Stimulated activated CD4-positive, alpha-beta T cell treated with anti-CD3 and anti-CD28 coated beads, Interleukin-1b, Interleukin-23, amount 100 ng/mL, for 24 hours (primary cell): ENCODE data around the gene AKR1B1.

Experiments used
- DNase-seq, 4 experiments: peaks; one replicate each; pipeline ENCODE4 v3.0.0-alpha.2; 2020; ENCODE audit warnings: low read depth in 4 of 4, low spot score in 1 of 4

AKR1B1 gene

DNA sequence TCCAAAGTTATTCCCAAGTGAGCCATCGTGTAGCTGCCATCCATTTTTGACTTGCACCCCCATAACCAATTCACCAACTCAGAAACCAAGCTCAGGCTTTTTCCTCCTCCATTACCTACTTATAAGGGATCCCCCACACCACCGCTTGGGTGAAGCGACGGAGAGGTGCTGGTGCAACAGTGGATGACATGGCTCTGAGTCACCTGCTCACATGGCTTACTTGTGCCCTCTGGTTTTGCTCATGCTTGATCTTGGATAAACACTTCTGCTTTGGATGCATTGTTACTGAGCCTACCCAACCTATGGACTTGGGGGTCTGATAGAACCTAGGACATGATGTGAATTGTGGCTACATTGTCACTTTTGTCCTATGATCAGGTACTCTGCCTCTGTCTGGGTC lies 12.0 kb upstream of the AKR1B1 start:
- no peak for DNase-seq

DNA sequence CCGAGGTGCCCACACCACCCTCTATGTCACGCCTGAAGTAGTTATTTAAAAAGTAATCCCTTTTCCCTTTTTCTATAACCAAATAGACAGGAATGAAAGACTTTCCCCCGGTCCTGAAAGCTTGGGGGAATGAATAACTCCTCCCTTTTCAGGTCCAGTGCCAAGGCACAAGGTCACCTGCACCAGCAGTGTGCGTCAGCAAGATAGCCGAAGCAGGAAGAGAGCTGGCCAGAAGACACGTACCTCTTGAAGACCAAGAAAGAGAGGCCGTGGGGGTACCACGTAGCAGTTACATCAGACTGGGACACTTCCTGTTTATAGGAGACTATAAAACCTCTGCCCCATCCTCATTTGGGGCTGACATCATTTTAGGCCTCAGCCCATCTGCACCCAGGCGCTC lies 10.7 kb upstream of the AKR1B1 start:
- DNase-seq, result no peak

DNA sequence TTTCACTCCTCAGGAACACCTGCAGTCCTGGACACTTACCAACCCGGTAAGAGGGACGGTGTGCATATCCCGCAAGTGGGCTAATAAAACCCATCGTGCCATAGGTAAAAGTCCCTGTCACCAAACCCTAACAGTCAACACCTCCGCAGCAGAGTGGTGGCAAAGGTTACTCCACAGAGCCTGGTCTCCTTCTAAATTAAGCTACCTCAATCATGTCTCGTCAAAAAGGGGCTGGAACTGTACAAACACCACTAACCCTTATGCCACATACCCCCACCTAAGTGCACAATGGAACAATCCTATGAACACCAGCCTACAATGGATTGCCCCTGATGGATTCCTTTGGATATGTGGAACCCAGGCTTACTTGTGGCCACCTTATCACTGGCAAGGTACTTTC lies 9.6 kb upstream of the AKR1B1 start:
- no peak for DNase-seq

DNA sequence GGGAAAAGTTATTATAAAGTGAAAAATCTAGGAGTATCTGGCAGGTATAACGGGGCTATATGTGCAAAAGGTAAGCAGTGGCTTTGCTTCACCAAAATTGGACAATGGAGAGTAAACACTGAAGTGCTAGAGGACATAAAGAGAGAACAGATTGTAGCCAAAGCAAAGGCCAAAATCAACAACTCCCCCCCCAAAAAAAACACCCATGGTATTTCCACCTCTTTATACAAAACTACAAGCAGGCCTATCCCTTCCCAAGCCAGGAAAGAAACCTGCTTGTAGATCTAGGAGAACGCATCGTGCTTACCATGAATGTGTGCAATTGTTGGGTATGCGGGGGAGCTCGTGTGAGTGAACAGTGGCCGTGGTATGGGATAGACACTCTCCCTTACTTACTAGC lies 9.2 kb upstream of the AKR1B1 start:
- DNase-seq, result no peak

DNA sequence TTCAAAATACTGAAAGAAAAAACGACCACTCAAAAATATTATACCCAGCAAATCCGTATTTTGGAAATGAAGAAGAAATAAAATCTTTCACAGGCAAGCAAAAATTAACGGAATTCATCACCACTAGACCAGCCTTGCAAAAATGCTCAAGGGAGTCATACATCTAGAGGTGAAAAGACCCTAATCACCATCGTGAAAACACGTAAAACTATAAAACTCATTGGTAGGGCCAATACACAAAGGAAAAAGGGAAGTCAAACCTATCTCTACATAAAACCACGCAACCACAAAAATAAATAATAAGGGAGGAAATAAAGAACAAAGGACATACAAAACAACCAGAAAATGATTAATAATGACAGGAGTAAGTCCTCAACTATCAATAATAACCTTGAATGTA lies 6.6 kb upstream of the AKR1B1 start:
- DNase-seq, result no peak

DNA sequence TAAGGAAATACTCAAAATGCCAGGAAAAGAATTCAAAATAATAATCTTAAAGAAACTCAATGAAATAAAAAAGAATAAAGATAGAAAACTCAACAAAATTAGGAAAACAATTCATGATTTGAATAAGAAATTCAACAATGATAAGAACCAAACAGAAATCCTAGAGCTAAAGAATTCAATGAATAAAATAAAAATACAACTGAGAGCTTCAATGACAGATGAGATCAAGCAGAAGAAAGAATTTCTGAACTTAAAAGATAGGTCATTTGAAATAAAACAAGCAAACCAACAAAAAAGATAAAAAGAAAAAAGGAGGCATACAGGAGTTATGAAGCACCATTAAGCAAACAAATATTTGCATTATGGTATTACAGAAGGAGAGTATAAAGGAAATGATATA lies 5.6 kb upstream of the AKR1B1 start:
- no peak for DNase-seq

DNA sequence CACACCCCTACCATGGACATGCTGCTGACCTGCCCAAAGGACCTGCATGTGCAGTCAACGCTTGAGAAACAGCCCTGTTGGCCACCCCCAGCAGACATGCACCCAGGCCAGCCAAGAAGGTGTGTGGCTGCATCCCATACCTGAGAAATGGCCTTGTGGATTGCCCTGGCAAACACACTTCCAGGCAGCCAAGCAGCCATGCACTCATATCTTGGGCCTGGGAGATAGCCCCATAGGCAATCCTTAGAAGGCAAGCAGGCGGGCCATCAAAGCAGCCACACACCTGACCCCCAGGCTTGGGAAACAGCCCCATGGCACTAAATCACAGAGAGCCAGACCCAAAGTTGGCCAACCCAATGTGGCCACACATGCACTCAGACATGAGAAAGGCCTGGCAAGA lies 4.9 kb upstream of the AKR1B1 start:
- DNase-seq, result no peak

DNA sequence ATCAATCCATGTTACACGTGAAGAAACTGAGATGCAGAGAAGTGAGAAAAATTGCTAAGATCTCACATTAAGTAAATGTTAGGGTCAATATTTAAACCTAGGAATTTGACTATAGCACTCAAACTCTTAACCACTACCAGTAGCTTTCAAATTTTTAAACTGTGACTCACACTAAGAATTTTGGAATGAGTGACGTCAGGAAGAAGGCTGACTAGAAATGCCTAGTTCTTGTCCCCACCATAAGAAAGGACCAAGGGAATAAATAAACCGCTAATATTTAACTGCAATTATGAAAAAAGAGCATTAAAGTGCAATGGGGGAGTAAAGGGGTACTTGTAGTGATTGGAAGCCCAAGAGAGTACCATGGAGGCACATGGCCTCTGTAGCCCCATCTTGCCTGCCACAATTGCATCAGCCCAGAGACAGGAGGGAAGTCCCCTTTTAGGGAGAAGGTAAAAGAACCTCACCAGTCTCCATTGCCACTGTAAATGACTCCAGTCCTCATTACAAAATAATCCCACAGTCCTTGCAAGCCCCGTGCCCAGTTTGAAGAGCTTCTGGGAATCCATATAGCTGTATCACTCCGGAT lies 3.5 kb upstream of the AKR1B1 start:
- DNase-seq, result no peak

DNA sequence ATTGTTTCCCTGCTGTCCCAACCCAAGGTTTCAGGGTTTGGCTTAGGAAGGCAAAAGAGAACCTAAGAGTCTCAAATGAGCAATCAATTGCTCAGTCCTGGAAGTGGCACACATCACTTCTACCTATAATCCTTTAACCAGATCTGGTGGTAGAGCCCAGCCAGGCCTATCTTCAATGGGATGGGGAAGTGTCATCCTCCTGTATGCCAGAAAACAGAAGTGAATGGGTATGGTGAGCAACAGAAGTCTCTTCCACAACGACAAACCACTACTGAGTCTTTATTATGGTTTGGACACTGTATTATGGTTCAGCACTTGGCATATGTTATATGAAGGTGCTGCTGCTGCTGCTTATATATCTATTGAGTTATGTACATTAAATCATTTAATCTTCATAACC lies 3.0 kb upstream of the AKR1B1 start:
- no peak for DNase-seq

DNA sequence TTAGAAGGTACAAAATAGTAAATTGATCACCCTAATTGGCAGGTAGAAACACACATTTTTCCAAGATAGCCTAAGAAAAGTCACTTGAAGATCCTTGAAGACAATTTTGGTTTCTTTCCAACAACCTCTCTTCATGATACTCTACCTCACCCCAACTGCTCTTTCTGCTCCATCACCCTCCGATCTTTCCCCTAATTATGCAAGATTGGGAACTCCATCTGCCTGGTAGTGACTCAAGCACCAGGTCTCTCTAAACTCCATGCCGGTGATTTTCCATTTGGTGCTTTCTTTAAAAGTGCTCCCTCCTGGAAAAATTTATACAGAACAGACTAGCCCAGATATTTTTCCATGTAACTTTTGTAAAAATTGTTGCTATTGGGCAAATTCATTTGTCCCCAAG lies 1.1 kb upstream of the AKR1B1 start:
- no peak for DNase-seq

DNA sequence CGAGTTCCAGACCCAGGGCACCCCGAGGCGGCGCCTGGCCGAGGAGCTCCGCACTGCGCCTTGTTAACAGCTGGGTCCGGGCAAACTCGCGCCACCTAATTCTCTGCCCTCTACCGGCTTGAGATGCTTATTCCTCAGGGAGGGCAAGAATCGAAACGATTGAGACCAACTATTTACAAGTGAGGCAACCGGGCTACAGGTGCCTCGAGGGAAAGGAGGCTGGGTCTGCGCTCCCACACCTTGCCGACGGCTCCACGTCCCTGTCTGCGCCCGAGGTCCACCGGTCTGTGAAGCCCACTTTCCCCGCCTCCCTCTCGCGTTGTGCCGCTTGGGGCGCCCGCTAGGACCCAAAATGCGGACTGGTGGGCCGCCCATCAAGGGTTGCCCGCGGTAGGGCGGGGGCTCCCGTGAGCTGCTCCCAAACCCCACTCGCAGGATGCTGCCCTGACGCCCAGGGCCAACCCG lies 527 bp downstream of the AKR1B1 start:
- DNase-seq, result peak; percentile 4 to 30 (median 27)

DNA sequence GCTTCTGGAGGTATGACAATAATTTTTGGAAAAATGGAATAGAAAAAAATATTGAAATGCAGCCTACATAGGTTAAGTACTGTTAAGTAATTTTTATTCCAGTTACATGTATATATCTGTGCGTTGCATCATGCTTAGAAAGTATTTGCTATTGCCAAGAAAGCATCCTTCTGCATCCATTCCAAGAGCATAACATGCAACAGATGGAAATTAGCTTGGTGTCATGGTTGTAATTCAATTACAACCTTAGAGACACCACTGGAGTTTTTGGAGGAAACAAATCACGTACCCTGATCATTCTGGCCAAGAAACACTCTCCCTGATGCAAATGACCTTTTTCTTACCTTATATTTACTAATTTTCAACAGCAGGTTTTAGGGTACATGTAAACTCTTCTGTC lies 1.7 kb downstream of the AKR1B1 start:
- no peak for DNase-seq

DNA sequence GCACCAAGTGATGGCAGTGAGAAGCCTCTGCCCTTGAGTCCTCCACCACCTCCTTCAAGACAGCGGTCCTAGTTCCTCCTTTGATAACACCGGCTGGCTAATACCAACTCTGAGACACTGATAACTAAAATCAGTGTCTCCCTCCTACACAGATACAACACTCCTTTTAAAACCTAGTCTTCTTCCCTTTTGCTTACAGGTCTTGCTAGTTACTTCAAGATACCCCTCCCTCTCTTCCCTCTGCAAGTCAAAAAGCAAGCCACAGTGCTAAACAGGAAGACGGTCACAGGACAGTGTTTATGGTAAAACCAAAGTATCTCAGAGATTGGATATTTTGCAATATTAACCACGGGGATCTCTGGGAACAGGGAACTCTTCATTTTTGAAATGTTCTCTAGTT lies 4.6 kb downstream of the AKR1B1 start:
- DNase-seq, result no peak

DNA sequence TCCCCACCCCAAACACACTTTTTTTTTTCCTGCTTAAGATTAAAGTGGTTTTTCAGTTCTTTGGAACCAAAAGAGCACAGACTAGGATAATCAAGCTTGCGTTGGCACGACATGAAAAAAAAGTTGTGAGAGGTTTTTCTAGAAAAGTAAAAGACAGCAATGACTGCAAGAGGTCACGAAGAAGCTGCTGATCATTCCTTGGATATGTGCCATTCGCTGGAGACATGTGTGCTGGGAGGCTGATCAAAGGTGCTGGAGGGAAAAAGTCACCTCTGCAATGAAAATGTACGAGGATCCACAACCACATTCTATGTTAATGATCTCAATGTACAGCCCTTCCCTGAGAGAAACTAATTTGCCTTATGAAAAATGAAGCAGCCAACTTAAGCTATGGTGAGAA lies 5.4 kb downstream of the AKR1B1 start:
- DNase-seq, result no peak

DNA sequence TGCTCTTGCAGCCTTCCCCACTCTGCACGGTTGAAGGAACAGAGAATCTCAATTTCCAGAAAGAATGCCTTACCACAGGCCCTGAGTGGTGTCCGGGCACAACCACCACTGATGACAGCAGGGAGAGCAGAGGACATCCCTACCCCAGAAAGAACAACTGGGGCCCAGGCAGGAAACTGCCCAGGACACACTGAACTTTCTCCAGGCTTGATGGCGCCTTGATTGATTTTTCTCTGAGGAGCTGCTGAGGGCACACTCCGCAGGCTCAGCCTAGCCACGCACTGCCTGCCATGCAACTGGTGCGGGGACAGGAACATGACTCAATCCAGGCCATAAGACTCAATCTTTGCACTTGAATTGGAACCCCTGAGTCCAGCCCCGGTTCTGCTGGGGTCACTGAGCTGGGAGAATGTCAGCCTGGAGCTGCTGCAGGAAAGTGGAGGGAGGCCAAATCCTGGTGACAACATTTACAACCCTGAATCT lies 5.9 kb downstream of the AKR1B1 start:
- DNase-seq, result no peak

DNA sequence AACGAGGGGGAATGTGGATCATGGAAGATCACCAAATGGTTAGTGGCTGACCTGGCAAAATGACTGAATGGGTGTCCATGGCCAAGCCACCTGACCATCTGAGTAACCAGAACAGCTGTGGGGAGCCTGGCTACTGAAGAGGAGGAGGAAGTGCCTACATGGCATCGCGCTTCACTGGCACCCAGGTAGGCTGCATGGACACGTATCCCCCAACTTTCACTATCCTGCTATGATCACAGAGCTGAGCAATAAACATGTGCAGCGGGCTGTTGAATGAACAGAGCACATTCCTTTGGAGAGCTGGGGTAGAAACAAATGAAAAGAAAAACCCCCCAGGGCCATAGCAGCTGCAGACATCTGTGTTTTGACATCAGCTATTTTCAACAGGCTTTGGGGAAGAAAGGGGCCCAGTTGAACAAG lies 6.5 kb downstream of the AKR1B1 start:
- no peak for DNase-seq

DNA sequence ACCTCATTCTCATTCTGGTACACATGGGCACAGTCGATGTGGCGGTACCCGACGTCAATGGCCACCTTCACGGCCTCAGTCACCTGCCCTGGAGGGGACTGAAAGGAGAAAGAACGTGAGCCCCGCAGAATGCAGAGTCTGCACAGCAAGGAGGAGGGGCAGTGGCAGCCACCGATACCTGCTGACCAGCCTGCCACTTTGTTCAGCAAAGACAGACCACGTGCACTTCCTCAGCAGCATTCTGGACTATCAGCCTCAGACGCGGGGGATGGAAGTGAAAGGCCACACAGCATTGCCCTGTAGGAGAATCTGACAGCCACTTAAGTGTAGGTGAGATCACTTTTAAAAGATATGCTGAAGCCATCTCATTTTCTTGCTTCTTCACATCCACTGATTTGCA lies 7.2 kb downstream of the AKR1B1 start:
- no peak for DNase-seq

DNA sequence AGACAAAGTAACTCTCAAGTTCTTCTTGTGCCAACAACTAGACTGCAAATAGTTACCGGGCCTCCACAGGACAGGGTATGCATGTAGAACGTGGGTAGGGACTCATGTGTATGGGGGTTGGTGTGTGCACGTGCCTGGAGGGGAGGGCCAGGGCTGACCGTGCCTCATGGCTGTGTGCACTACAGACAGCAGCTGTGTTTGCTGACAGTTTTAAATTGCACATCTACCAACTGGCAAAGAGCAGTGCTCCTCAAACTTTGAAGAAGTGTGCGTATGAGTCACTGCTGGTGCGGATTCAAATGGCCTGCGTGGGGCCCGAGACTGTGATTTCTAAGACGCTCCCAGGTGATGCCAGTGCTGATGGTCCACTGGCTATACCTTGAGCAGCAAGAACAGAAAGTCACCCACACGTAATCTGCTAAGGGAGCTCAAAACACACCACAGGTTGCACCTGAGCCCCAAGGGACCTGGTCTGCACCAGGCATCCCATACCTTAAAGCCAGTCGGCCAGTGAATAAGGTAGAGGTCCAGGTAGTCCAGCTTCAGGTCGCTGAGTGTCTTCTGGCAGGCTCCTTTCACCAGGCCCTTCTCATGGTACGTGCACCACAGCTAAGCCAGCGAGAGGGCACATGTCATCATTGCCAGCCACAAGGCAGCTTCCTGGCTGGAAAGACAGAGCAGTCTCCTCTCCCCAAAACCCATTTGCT lies 8.5 kb downstream of the AKR1B1 start:
- no peak for DNase-seq

DNA sequence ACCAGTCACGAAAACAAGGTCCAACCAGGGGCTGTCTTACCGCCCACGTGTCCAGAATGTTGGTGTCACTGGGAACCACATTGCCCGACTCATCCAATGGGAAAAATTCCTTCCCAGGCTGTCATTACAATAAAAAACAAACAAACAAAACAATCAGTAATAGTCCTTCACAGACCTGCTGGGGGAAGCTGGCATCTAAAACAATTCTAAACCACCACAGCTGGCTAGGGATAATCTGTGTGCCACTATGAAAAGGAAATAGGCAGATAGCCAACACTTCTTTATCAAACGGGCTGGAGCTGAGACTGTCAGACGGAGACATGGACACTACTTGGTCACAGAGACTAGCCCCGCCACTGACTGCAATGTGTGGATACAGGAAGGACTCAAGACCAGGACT lies 9.2 kb downstream of the AKR1B1 start:
- no peak for DNase-seq

DNA sequence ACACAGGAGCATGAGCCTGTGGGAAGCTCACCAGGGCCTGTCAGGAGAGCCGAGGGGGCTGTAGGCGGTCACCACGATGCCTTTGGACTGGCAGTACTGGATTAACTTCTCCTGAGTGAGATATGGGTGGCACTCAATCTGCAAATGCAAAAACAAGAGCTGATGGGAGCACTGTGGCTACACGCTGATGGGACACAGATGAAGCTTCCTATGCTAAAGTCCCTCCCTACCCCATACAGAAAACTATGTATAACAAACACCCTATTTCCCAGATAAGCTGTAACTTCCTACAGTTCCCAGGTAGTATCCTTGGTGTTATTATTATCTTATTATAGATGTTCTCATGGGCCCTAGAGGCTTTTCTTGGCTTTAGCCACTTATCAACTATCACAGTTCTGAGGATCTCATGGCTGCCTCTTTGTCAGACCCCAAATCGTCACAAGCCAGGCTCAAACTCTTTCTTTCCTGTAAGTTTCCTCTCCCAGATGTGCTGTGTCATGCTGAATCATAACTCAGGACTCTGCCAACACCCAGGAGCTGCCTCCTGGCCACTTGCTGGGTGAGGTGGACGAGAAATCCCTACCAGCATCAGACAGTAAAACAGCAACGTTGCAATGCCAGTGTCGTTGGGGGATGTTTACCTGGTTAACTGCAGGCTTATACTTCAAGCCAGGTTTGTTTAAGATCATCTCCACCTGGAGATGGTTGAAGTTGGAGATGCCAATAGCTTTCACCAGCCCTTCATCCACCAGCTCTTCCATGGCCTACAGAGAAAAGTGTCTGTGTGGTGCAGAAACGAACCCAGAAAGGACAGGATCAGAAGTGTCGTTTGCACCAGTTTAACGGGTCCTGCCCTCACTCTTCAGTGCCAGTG lies 10.3 kb downstream of the AKR1B1 start:
- DNase-seq, result no peak

DNA sequence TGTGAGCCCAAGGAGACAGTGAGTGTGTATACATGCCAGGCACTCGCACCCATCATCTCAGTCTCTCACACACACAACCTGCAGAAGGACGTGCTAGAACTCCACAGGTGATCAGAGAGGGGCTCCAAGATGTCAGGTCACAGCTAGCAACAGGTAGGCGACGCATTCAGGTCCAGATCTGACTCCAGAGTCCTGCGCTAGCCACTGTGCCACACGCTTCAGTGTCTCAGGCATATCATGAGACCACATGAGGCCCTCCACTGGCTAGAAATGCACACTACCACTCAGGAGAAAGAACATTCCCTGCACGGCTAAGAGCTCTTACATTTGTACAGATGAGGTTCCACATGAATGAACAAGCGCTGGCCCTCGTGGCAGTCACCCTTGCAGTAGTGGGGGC lies 11.5 kb downstream of the AKR1B1 start:
- no peak for DNase-seq

DNA sequence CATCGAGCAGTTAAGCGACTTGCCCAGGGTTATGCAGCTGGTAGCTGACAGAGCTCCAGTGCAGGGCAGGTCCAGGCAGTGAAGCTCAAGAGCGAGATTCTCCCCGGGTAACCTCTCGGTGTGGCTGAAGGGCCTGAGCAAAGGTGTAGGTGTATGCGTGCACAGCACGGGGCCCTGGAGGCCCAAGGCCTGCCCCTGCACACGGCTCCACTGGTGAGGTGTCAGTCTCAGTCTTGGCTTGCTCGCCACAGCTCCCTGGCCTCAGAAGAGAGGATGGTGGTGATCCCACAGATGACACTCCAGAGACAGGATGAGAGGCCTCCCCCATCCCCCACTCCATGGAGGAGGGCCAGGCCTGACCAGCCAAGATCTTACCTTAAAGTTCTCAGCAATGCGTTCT lies 12.0 kb downstream of the AKR1B1 start:
- DNase-seq, result no peak
